IPS-NIHi7 (cell line): ENCODE results near the gene WNT2B.

Experiments used
- DNase-seq: peaks from one replicate; pipeline ENCODE4 v3.0.0; 2012; ENCODE audit warnings: mixed read lengths; ENCODE audit errors: extremely low spot score

The WNT2B gene

GRCh38 chr1:112504661-112505399 is 3.9 kb upstream of the WNT2B start:
- no peak for DNase-seq

- no peak for DNase-seq
Observed at GRCh38 chr1:112505400-112505785, 3.4 kb upstream of the WNT2B start.

GRCh38 chr1:112505878-112506277 is 2.9 kb upstream of the WNT2B start:
- DNase-seq = no peak

GRCh38 chr1:112506306-112506705 is 2.5 kb upstream of the WNT2B start:
- DNase-seq = no peak

- no peak for DNase-seq
Observed at GRCh38 chr1:112506731-112507130, 2.0 kb upstream of the WNT2B start.

GRCh38 chr1:112507336-112507735 is 1.4 kb upstream of the WNT2B start:
- DNase-seq = no peak

- peak; percentile 76 for DNase-seq
Observed at GRCh38 chr1:112507921-112508277, 866 bp upstream of the WNT2B start.

- DNase-seq = peak; percentile 40
Observed at GRCh38 chr1:112509005-112509659, 367 bp downstream of the WNT2B start.

- DNase-seq = no peak
Observed at GRCh38 chr1:112509660-112510178, 954 bp downstream of the WNT2B start.

GRCh38 chr1:112510340-112510739 is 1.6 kb downstream of the WNT2B start:
- DNase-seq = no peak

- no peak for DNase-seq
Observed at GRCh38 chr1:112511897-112512296, 3.1 kb downstream of the WNT2B start.

GRCh38 chr1:112513112-112513870 is 4.5 kb downstream of the WNT2B start:
- no peak for DNase-seq

GRCh38 chr1:112514901-112515300 is 6.1 kb downstream of the WNT2B start:
- no peak for DNase-seq

- DNase-seq = peak; percentile 64
Observed at GRCh38 chr1:112515311-112516009, 6.7 kb downstream of the WNT2B start.

- no peak for DNase-seq
Observed at GRCh38 chr1:112516141-112516540, 7.4 kb downstream of the WNT2B start.

GRCh38 chr1:112517231-112517630 is 8.5 kb downstream of the WNT2B start:
- no peak for DNase-seq

- DNase-seq = no peak
Observed at GRCh38 chr1:112517646-112518045, 8.9 kb downstream of the WNT2B start.

GRCh38 chr1:112518186-112518585 is 9.4 kb downstream of the WNT2B start:
- DNase-seq = no peak

- DNase-seq = no peak
Observed at GRCh38 chr1:112520166-112520565, 11.4 kb downstream of the WNT2B start.

- peak; percentile 53 for DNase-seq
Observed at GRCh38 chr1:112522621-112523020, 13.9 kb downstream of the WNT2B start.

GRCh38 chr1:112524251-112524650 is 15.5 kb downstream of the WNT2B start:
- DNase-seq = peak; percentile 76

- DNase-seq = no peak
Observed at GRCh38 chr1:112524986-112525385, 16.2 kb downstream of the WNT2B start.
